Erythroblast (primary cell): ENCODE data around the gene POLD3.

Experiments
- DNase-seq, 2 experiments: peaks; one replicate each; lab custom pipeline; 2025; lab: John Stamatoyannopoulos, UW
- GATA1 ChIP-seq: IDR thresholded peaks from 2 replicates; pipeline ENCODE4 v1.6.1; 2011; ENCODE audit warnings: low read depth, mild to moderate bottlenecking, control low read depth, low read length, moderate library complexity
- POLR2A ChIP-seq: IDR thresholded peaks from 2 replicates; pipeline ENCODE4 v1.6.1; 2011; ENCODE audit warnings: mild to moderate bottlenecking, low read length

Gene POLD3

DNA sequence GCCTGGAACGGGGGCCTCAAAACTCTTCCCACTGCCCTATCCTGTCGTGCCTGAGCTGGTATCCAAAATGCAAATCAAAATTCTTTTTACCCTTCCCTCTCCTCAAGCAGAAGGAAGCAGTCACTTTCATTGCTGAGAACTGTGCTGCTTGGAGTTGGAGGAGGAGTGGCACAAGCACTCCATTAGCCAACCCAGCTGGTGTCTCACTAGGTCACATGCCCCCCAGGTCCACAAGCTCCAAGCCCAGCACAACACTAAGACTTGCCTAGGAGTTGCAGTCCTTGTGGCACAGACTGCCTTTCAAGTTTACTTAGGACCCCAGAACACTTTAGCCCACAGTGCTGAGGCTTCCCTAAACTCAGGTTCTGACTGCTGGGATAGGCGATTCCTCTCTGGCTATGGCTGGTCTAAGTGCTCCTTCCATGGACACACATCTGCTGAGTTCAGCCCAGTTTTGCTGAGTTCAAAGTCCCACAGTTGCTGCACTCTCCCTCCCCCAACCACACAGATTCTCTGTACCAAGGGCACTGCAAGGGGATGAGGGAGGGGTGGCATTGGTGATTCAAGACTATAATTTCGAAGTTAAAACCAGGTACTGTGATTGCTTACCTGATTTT lies 70.2 kb downstream of the POLD3 start:
- TF ChIP-seq POLR2A (no peak), GATA1 (no peak)
- no peak for DNase-seq

DNA sequence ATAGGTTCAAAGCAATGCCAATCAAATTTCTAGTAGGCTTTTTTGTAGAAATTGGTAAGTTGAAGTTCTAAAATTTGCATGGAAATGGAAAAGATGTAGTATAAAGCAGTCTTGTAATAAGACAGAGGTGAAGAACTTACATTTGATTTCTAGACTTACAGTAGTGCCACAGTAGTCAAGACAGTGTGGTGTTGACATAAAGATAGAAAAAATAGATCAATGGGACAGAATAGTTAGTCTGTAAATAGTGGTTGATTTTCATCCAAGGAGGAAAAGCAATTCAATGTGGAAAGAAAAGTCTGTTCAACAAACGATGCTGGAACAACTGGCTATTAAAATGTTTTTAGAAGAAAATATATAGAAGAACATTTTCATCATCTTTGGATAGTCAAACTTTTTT lies 70.9 kb downstream of the POLD3 start:
- TF ChIP-seq POLR2A = no peak
- no peak for DNase-seq

DNA sequence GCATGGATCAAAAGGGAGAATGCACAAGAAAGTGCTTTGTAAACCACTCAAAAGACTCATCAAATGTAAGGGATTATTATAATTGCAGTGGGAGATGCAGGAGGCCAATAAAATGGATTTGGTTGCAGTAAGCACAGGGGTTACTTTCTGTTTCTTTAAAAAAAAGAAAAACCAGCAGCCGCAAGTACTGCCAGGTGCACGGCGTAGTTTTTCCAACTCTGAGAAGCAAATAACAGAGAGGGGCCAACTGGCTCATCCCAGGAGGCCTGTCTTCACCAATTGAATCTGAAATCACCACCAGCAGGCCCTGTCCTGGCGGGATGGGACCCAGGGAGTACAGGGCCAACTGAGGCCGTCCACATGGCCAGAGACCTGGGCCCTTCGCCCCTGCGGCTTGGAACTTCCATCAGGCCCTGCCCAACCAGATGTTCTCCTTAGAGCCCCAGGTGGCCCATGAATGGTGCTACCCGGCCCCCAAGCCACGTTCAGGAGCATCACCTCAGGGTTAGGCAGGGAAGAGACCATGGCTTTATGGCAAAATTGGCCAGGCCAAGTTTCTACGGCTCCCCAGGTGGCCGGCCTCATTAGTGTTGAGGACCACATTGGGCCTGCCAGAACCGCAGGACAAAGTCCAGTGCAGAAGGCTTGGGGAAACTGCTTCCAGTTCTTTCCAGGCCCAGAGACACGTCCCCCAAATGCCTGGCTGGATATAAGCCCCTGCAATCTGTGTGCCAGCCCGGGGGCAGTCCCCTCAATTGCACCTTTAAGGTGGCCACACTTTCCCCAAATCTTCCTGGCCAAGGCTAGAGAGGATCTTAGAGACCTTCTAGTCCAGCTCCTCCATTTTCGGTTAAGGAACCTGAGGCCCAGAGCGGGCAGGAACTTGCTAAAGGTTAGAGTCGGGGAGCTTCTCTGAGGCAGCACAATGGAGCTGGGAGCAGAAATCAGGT lies 77.1 kb downstream of the POLD3 start:
- no peak for DNase-seq
- TF ChIP-seq POLR2A = no peak
- TF ChIP-seq GATA1 = no peak

DNA sequence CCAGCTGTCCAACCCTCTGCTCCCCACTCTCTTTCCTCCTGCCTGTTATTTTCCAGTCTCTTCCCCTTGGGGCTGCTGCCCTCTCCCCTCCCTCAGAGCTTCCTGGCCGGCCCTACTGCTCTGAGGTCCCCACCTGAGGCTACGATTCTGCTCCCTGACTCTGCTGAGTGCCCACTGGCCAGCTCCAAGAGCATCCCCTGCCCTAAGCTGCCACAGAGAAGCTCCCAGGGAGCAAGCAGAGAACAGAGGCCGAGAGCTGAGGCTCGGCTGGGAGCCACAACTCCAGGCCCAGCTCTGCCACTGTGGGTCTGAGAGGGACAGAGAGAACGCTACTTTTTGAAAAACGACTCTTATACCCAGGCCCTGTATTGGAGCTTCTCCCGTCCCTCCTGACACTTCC lies 77.8 kb downstream of the POLD3 start:
- DNase-seq = no peak
- TF ChIP-seq POLR2A = no peak
- no peak for TF ChIP-seq GATA1

DNA sequence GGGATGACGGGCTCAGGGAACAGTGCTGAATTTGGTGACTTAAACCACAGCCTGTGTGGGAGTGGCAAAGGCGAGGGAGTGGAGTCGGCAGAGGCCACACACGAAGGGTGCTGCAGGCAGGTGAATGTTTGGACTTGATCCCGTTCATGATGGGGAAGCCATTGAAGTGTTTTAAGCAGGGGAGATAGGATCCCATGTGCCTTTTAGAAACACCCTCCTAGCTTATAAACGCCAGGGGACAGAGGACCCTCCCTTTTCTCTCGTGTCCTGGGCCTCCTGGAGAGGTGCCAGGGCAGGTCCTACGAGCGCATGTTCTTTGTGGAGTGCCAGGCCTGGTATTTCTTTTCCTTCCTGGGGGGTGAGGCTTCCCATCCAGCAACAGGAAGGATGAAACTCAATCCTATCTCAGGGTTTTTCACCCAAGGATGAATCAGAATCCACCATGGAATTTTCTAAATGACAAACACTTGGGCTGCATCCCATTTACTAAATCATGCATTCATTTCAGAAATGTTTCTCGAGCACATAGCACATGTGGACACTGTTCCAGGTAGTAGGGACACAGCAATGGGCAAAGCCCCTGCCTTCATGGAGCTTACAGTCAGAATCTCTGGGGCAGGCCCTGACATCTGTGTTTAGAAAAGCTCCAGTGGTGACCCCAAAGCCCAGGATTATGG lies 79.3 kb downstream of the POLD3 start:
- DNase-seq = no peak
- no peak for TF ChIP-seq GATA1
- TF ChIP-seq POLR2A = no peak

DNA sequence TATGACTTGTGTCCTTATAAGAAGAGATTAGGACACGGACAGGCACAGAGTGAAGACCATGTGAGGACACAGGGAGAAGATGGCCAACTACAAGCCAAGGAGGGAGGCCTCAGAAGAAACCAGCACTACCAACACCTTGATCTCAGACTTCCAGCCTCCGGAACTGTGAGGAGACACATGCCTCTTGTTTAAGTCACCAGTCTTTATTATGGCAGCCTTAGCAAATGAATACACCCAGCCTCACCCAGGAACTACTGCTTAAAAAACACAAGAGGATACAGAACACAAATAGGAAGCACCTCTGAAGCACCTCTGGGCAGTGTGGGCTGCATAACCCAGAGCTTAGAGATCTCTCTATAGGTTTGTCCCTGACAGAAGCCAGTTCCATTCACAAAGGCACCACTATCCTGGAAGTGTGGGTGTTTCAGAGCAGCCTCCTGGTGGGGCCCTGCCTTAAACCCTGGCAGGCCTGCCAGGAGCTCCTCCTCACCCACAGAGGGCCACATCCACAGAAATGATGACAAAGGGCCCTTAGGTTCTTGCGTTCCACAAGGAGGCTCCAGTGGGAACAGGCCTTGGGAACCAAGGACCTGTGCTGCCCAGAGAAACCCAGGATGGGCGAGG lies 80.1 kb downstream of the POLD3 start:
- TF ChIP-seq POLR2A = no peak
- TF ChIP-seq GATA1 = no peak
- no peak for DNase-seq

DNA sequence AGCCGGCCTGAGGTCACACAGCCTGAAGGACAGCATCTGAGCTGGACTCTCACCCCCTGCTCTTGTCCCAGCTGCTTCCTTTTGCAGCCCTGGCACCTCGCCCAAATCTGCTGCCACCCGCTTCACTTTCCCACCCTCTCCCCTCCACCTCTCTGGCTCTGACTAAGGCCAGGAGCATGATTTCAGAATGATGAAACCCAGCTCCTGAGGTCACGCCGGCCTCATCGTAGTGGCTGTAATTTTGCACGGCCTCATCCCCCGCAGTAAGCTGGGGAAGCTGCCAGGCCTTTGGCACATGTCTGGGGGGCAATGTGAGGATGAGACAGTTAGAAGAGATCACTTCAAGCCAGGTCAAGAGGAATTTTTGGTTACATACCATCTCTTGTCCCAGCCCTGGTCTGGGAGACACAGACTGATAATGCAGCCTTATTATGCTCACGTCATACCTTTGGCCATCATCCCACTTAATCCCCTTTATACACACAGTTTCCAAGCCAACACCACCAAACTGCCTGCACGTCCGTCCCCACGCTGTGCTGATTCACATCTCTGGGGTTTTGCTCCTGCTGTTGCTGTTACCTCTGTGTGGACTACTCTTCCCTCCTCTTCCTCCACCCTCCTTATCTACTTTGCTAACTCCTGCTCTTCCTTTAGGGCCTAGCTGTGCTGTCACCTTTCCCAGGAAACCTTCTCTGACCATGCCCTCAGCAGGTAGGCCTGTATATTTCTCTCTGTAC lies 80.7 kb downstream of the POLD3 start:
- DNase-seq = peak in 1 of 2 experiments; percentile 13
- no peak for TF ChIP-seq GATA1
- no peak for TF ChIP-seq POLR2A

DNA sequence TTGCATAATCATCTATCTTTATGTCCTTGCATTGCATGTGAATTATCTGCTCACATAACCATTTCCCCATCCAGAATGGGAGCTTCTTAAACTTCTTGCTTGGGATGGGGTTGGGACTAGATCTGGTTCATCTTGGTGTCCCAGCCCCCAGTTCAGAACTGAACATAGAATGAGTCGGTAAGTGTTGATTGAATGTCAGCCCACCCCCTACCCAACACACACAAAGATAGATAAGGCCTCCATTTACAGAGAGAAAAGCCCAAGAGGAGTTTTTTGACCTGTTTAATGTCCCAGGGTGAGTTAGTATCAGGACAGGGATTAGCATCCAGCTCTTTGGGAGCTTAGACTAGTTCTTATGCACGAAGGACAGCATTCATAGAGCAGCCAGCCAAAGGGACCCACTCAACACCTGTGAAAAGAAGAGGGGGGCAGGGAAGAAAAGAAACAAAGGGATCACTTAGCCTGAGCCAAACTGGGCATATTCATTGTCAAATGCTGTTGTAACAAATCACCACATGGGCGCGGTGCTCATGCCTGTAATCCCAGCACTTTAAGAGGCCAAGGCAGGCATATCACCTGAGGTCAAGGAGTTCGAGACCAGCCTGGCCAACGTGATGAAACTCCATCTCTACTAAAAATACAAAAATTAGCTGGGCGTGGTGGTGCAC lies 81.4 kb downstream of the POLD3 start:
- no peak for TF ChIP-seq POLR2A
- no peak for TF ChIP-seq GATA1
- no peak for DNase-seq

DNA sequence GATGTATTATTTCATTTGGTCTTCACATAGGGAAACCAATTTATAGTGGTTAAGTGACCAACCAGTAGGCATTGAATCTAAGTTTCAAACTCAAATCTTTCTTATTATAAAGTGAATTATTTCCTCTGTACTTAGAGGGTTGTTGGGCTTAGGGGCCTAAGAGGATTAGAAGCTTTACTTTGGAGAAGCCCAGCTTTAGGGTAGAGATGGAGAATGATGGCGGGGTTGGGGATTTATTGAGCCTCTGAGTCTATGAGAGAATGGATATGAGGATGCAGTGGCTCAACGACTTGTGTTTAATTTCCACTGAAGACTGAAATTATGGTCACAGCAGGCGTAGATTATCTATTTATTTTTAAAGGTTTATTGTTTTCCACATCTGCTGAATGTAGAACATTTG lies 83.4 kb downstream of the POLD3 start:
- DNase-seq = no peak
- TF ChIP-seq GATA1 = no peak
- no peak for TF ChIP-seq POLR2A

DNA sequence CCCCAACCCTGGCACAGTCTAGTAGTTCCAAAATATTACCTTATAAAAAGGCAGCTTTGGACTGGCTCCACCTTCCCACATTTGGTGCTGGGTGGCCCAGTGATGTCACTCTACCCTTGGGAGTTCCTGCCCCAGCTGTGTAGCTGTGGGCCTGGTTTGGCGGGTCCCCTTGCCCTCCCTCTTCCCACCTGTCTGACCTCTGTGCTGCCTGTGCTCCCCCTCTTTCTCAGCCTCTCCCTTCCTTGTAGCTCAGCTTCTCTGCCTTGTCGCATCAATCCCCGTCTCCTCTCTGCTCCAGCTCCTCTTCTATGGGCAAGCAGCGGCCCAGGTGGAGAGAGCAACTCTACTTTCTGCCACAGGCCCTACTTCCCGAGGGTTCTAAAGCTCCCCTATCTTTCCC lies 84.2 kb downstream of the POLD3 start:
- TF ChIP-seq GATA1 (no peak), POLR2A (no peak)
- DNase-seq = no peak

DNA sequence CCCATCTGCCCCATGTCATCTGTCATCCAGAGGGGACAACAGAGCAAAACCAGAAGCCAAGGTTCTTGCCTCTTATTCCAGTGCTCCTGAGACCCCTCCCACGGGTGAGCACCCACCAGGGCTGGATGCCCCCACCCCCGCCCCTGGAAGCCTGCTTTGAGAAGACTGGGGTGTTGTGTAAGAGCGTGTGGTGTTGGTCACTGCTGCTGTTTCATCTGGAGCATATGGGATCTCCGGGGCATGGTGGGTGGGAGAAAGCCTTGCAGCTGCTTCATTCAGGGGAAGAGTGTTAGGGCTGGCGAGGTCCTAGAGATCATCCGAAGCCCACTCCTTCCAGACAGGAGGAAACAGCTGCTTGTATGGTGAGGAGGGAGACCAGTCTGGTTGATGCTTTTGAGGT lies 84.7 kb downstream of the POLD3 start:
- DNase-seq = no peak
- TF ChIP-seq POLR2A (no peak), GATA1 (no peak)

DNA sequence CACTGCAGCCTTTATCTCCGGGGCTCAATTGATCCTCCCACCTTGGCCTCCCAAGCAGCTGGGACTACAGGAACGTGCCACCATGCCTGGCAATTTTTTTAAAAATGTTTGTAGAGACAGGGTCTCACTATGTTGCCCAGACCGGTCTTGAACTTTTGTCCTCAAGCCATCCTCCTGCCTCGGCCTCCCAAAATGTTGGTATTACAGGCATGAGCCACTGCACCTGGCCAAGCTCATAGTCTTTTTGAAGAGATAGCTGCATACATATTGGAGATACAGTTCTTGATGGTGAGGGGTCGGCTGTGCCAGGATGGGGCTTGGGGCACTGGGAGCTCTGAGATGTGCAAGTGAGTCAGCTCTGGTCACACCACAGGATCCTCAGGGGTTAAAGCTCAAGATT lies 85.7 kb downstream of the POLD3 start:
- TF ChIP-seq POLR2A = no peak
- no peak for TF ChIP-seq GATA1
- no peak for DNase-seq

DNA sequence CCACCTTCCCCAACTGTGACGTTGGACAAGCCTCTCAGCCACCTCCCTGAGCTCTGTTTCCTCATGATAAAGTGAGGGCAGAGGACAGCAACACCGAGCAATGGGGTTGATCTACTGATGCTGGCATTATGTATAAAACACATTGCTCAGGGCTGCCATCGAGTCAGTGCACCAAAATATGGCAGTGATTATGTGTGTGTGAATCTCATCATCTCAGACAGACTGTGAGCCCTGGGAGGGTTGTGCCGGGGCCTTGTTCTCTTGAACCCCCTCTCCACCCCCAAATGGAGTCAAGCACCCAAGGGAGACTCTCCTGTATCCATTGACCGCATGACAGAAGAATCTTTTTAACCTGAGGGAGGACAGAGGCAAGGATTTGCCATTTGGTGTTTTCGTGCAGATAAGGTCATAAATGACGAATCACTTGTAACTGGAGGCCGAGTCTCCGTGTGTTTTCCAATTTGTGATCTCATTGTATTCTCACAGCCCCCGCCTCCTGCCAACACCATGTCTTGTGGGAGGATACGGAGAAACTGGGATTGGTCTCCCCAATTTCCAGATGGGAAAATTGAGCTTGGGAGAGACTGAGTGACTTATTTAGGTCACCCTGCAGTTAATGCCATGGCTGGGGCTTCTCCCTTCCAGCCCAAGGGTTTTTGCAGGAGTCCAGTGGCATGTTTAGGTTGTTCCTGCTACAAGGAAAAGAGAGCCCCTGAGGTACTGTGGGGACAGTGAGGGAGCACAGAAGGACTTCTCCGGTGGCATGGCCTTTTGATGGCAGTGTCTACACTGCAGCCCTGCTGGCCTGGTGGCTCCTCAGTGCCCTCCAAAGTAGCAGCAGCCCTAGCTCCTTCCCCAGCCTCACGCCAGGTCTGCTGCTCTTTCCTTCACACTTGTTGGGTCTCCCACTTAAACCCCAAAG lies 86.5 kb downstream of the POLD3 start:
- TF ChIP-seq GATA1 = no peak
- no peak for TF ChIP-seq POLR2A
- DNase-seq = no peak
